ENCODE results near the gene COMT.

DNA sequence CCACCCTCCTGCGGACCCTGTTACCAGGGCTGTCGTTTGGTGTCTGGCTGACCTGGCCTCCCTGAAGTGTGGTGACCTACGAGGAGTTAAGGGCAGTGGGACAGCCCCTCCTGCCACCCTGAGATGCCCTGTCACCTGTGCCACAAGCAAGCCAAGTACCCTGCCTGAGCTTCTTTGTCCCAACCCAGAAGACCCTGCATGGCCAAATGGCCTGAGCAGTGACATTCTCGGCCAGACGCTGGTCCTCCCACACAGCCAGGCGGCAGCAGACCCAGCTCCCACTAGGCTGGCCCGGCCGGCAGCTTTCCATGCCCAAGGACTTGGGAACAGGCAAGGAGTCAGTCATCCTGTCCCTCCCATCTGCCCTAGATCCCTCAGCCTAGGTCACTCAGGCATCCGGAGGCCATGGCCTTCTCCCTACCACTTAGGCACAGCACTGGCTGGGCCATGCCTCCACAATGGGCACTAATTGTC, 67.5 kb downstream of the COMT start:
- TF ChIP-seq CTCF (IDR thresholded peaks at IDR 0.05) (no peak), POLR2A (IDR thresholded peaks at IDR 0.05) (no peak)

Measured in Peyer's patch (tissue), 4 donors.